Measurements from ENCODE around the gene SPIC.

The SPIC gene

GRCh38 chr12:101536069-101536674 lies 61.0 kb downstream of the SPIC start:
- no peak for DNase-seq
